Astrocyte (in vitro differentiated cells and primary cell): Measurements from ENCODE around the gene SHBG. TPM values are rescaled to one million over a fixed set of nuclear protein-coding genes. Genes with fewer than 3 reads are reported as not detected.

Experiments used
- DNase-seq: peaks from one replicate; pipeline ENCODE4 v3.0.0-alpha.2; 2010; ENCODE audit warnings: low read depth
- FAIRE-seq: peaks from 2 replicates; lab custom pipeline; 2011; peaks lifted over from hg19 to GRCh38; lab: Jason Lieb, UNC
- H2AFZ ChIP-seq: 2 replicates; pipeline ENCODE4 v1.6.0; 2012; ENCODE audit warnings: low read depth, low read length, inconsistent platforms
- H3K27ac ChIP-seq: 2 replicates; pipeline ENCODE4 v1.5.1; 2011; ENCODE audit warnings: low read depth, low read length, inconsistent platforms
- H3K27me3 ChIP-seq: 2 replicates; pipeline ENCODE4 v1.6.0; 2011; ENCODE audit warnings: low read length, inconsistent platforms; ENCODE audit not compliant: insufficient read depth
- H3K36me3 ChIP-seq: 2 replicates; pipeline ENCODE4 v1.5.1; 2011; ENCODE audit warnings: low read length, inconsistent platforms; ENCODE audit not compliant: insufficient read depth
- H3K4me1 ChIP-seq: 2 replicates; pipeline ENCODE4 v1.5.1; 2011; ENCODE audit warnings: low read length, inconsistent platforms; ENCODE audit not compliant: insufficient read depth
- H3K4me2 ChIP-seq: 2 replicates; pipeline ENCODE4 v1.6.0; 2012; ENCODE audit warnings: low read length, inconsistent platforms
- H3K4me3 ChIP-seq: 2 replicates; pipeline ENCODE4 v1.5.1; 2011; ENCODE audit warnings: low read depth, mild to moderate bottlenecking, low read length, inconsistent platforms; ENCODE audit not compliant: insufficient read depth
- H3K79me2 ChIP-seq: 2 replicates; pipeline ENCODE4 v1.6.0; 2012; ENCODE audit warnings: mild to moderate bottlenecking, low read length, inconsistent platforms; ENCODE audit not compliant: insufficient read depth
- H3K9ac ChIP-seq: 2 replicates; pipeline ENCODE4 v1.6.0; 2012; ENCODE audit warnings: mild to moderate bottlenecking, low read length, inconsistent platforms
- H3K9me3 ChIP-seq: 2 replicates; pipeline ENCODE4 v1.5.1; 2012; ENCODE audit warnings: low read depth, mild to moderate bottlenecking, low read length, inconsistent platforms; ENCODE audit not compliant: insufficient read depth
- H4K20me1 ChIP-seq: 2 replicates; pipeline ENCODE4 v1.6.0; 2012; ENCODE audit warnings: low read length, inconsistent platforms; ENCODE audit not compliant: insufficient read depth
- H3K27ac Mint-ChIP-seq: one replicate; pipeline ENCODE4 v1.8.0; 2021; ENCODE audit warnings: mild to moderate bottlenecking, mixed read lengths; ENCODE audit not compliant: unreplicated experiment
- H3K27me3 Mint-ChIP-seq: one replicate; pipeline ENCODE4 v1.8.0; 2021; ENCODE audit warnings: low read depth, mixed read lengths; ENCODE audit not compliant: unreplicated experiment
- H3K36me3 Mint-ChIP-seq: one replicate; pipeline ENCODE4 v1.8.0; 2021; ENCODE audit warnings: low read depth, mixed read lengths; ENCODE audit not compliant: unreplicated experiment
- H3K4me1 Mint-ChIP-seq: one replicate; pipeline ENCODE4 v1.8.0; 2021; ENCODE audit warnings: low read depth, mixed read lengths; ENCODE audit not compliant: unreplicated experiment
- H3K4me3 Mint-ChIP-seq: one replicate; pipeline ENCODE4 v1.8.0; 2021; ENCODE audit warnings: mild to moderate bottlenecking, moderate library complexity, mixed read lengths; ENCODE audit not compliant: unreplicated experiment
- H3K9me3 Mint-ChIP-seq: one replicate; pipeline ENCODE4 v1.8.0; 2021; ENCODE audit warnings: mild to moderate bottlenecking, mixed read lengths; ENCODE audit not compliant: unreplicated experiment
- EZH2 ChIP-seq: IDR thresholded peaks from 2 replicates; pipeline ENCODE4 v1.6.1; 2012; ENCODE audit warnings: mild to moderate bottlenecking, low read length, inconsistent platforms; ENCODE audit not compliant: insufficient read depth
- total RNA-seq: library from RNA; stranded (reverse); gene quantifications from 2 replicates; pipeline ENCODE4 v1.2.1, GENCODE V29; 2021
- TF ChIP-seq, protein P1 (sequence below): IDR thresholded peaks from 2 replicates; pipeline ENCODE4 v1.5.1; 2011; ENCODE audit warnings: low read depth, mild to moderate bottlenecking, inconsistent platforms, low read length, moderate library complexity; ENCODE audit not compliant: insufficient read depth

SHBG gene
- total RNA-seq, 1 donor from 2014 or later: 0.79 TPM

DNA sequence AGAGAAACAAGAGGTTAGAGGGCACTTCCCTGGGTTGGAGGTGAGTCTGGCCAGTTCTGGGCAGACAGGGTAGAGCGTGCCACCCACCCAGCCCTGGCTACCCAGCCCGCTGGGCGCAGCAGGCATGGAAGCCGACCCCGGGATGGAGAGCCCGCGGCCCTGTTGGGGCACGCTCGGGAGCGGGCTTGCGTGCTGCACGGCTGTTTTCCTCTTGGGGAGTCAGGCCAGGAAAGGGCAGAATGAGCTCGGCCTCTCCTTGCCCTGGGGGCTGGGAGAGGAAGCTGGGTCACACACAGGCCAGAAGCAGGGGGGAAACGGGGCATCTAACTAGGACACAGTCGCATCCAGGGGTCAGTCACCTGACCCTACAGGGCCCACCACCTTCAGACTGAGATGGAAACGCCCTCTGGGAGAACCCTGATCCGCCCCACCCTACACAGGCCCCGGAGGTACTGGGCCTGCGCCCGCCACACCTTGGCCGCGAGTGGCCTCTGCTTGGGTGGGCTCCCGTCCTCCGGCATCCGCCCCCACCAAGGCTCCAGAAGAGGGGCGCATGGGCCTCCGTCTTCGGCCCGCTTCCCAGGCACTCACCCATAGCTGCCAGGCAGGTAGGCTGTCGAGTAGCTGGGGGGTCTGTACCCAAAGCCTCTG, 41.3 kb upstream of the SHBG start:
- Mint-ChIP-seq H3K36me3 (peaks cover 23% of the 10 kb centered on the region), H3K9me3 (no peaks in the 10 kb centered on the region), H3K4me3 (no peak overlapping the region), H3K4me1 (peaks cover 50% of the 10 kb centered on the region), H3K27me3 (no peaks in the 10 kb centered on the region), H3K27ac (peak overlapping the region; percentile 94)
- DNase-seq (no peak), FAIRE-seq (no peak)
- Histone ChIP-seq H2AFZ (no peak overlapping the region), H4K20me1 (peaks cover 36% of the 10 kb centered on the region), H3K79me2 (peaks cover 45% of the 10 kb centered on the region), H3K9me3 (no peaks in the 10 kb centered on the region), H3K9ac (peak overlapping the region; percentile 68), H3K4me2 (peak overlapping the region; percentile 81), H3K27ac (peak overlapping the region; percentile 81), H3K4me1 (peaks cover 55% of the 10 kb centered on the region), H3K4me3 (no peak overlapping the region), H3K27me3 (no peaks in the 10 kb centered on the region), H3K36me3 (peaks cover 10% of the 10 kb centered on the region)
- TF ChIP-seq, protein P1, sequence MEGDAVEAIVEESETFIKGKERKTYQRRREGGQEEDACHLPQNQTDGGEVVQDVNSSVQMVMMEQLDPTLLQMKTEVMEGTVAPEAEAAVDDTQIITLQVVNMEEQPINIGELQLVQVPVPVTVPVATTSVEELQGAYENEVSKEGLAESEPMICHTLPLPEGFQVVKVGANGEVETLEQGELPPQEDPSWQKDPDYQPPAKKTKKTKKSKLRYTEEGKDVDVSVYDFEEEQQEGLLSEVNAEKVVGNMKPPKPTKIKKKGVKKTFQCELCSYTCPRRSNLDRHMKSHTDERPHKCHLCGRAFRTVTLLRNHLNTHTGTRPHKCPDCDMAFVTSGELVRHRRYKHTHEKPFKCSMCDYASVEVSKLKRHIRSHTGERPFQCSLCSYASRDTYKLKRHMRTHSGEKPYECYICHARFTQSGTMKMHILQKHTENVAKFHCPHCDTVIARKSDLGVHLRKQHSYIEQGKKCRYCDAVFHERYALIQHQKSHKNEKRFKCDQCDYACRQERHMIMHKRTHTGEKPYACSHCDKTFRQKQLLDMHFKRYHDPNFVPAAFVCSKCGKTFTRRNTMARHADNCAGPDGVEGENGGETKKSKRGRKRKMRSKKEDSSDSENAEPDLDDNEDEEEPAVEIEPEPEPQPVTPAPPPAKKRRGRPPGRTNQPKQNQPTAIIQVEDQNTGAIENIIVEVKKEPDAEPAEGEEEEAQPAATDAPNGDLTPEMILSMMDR: no peak
- no peak for TF ChIP-seq EZH2

DNA sequence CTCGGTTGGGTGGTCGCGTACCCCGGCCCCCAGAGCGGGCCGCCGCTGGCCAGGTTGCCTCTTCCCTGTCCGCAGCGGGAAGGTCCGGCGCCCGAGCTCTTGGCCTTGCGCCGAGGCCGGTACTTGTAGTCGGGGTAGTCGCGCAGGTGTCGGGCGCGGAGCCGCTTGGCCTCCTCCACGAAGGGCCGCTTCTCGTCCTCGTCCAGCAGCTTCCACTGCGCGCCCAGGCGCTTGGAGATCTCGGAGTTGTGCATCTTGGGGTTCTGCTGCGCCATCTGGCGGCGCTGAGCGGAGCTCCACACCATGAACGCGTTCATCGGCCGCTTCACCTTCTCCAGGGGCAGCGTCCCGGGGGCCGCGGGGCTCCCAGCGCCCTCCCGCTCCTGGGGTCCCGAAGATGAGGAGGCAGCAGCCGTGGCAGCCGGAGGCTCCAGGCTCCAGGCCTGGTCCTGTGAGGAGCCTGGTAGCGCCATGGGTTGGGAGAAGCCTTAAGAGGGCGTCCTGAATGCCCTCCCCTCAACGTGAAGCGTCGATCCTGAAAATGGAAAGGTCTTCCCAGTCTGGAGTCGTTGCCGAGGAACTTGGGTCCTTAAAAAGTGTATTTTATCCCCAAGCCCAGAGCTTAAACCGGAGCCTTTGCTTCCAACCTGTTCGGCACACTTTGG, 40.6 kb upstream of the SHBG start:
- Histone ChIP-seq H3K79me2 (peaks cover 42% of the 10 kb centered on the region), H3K4me2 (peak overlapping the region; percentile 81), H4K20me1 (peaks cover 41% of the 10 kb centered on the region), H3K9me3 (no peaks in the 10 kb centered on the region), H3K27me3 (no peaks in the 10 kb centered on the region), H3K4me3 (no peak overlapping the region), H3K27ac (peak overlapping the region; percentile 22), H3K9ac (peak overlapping the region; percentile 68), H2AFZ (no peak overlapping the region), H3K4me1 (peaks cover 52% of the 10 kb centered on the region), H3K36me3 (peaks cover 17% of the 10 kb centered on the region)
- no peak for FAIRE-seq
- H3K27me3 Mint-ChIP-seq: no peaks in the 10 kb centered on the region
- H3K4me1 Mint-ChIP-seq: peaks cover 47% of the 10 kb centered on the region
- H3K4me3 Mint-ChIP-seq: peak overlapping the region; percentile 14
- H3K27ac Mint-ChIP-seq: no peak overlapping the region
- peaks cover 24% of the 10 kb centered on the region for H3K36me3 Mint-ChIP-seq
- TF ChIP-seq, protein P1: peak; percentile 56
- no peak for TF ChIP-seq EZH2
- DNase-seq: peak; percentile 61
- H3K9me3 Mint-ChIP-seq: no peaks in the 10 kb centered on the region
